ENCODE results near the gene NCR2.

DNA sequence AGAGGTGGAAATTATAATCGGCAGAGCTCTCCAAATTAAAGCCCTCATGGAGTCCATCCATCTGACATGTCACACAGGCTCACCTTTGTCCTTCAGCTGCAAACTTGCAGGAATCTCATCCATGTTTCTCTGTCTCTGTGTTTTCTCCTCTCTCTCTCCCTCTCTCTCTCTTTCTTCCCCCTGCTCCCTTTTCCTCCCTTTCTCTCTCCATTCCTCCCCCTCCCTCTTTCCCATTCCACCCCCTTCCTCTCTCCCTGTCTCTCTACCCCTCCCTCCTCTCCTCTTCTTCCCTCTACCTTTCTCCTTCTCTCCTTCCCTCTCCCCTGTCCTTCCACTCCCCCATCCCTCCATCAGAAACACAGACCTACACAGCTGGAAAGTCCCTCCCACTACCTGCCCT is 6.8 kb downstream of the NCR2 start:
- TF ChIP-seq YY1 (IDR thresholded peaks at IDR 0.05; ENCODE audit: insufficient read depth, insufficient read length) (no peak), ZNF274 (IDR thresholded peaks at IDR 0.05; ENCODE audit: low read depth, low read length) (no peak)

All from NT2/D1 (cell line).